ENCODE measurements around the gene PYGM.

Gene PYGM

GRCh38 chr11:64752175-64752970 lies 7.4 kb downstream of the PYGM start:
- DNase-seq, result no peak

- DNase-seq, result no peak
Observed at GRCh38 chr11:64751580-64751979, 8.2 kb downstream of the PYGM start.

DNA sequence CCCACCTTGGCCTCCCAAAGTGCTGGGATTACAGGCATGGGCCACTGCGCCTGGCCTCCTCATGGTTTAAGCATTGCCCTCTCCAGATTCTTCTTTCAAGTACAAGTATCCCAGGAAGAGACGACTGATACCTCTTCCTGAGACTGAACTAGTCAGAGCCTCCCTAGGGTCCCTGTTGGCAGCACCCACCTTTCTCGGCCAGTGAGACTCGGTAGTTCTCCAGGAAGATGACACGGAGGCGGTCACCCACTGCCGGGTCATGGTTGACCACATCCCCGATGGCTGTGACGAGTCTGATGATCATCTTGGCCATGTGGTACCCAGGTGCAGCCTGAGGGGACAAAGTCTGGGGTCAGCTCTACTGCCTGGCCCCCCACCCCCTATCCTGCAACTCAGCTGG lies 8.6 kb downstream of the PYGM start:
- no peak for DNase-seq

GRCh38 chr11:64750361-64751054 lies 9.3 kb downstream of the PYGM start:
- no peak for DNase-seq

- no peak for DNase-seq
Observed at GRCh38 chr11:64747961-64748665, 11.7 kb downstream of the PYGM start.

- DNase-seq, result no peak
Observed at GRCh38 chr11:64746486-64746885, 13.3 kb downstream of the PYGM start.

DNA sequence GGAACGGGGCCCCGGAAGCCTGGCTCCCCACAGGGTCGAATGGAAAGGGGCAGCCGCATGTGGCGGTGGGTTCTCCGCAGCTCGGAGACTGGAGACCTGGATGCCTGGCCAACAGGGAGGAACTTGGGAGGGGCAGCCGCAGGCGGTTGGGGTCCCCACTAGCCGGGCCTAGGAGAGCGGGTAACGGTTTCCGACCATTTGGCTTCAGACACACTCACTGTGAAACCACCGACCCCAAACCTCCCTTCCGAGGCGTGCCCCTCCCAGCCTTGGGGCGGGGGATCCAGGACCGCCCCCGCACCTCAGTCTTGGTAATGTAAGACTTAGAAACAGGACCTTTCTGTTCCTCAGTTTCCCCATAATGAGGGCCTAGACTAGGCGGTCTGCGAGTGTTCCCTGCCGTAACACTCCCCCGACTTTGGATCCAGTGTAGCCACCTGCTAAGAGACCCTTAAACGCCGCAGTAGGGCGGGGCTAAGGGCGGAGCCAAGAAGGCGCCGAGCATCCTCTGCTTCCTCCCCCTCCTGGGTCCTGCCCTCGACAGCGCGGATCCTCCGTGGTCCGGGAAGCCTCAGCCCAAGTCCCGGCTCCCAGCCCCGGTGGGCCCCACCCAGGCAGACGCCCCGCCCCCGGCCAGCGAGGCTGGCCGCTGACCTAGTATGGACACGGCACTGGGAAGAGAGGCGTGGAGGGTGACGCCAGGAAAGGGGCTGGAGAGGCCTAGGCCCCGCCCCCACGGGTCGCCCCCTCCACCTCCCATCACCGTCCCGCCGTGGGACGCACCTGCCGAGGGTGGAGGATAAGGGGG lies 14.0 kb downstream of the PYGM start:
- peak; percentile 44 to 66 for DNase-seq

DNA sequence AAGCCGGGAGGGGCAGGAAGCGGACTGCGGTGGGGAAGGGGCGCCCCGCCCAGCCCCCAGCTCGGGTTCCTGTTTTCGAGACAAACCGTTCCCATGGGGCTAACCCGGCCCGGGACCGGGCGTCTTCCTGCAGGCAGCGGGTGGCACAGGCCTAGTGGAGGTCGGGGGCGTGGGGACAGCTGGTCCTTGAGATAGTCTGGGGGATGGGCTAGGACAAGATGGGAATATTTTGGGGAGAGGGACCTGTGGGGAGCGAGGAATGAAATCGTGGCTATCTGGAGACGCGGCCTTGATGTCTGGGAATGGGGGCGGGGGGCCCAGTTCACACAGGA lies 14.6 kb downstream of the PYGM start:
- DNase-seq, result peak in 1 of 2 donors; percentile 42

GRCh38 chr11:64744544-64745188 lies 15.1 kb downstream of the PYGM start:
- DNase-seq, result no peak

GRCh38 chr11:64743591-64744543 lies 15.9 kb downstream of the PYGM start, which contains the start of gene RASGRP2:
RASGRP2 (minus strand) TSS chr11:64744142; CDS start chr11:64742866, 1,276 bp downstream.
- DNase-seq, result peak; percentile 37 to 84

DNA sequence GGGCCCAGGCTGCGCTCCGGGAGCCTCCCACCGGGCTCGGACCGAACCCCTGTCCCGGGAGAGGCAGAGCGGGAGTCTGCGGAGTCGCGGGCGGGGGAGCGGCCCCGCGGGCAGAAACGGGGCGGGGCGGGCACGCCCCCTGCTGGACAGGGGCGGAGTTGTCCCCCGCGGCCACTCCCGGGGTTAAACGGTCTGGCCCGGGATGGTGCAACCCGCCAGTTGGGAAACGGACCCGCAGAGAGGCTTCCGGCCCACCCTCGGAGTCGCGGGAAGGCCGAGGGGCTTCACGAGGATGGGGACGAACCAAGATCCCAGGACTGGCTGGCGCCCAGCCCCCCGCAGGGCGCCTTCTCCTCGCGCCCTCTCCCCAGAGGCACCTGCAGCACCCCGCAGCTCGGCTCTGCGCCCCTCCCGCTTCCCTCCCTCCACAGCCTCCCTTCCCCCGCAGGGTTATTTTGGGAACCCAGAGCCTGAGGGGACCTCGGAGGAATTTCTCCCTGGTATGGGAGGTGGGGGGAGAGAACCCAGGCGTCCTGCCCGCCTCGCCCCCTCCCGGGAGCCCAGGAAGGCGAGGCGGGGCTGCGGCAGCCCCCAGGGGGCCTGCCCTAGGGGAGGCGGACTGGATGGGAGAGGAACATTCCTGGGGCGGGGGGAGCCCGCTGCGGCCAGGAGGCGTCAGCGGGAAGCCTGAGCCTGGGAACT lies 16.7 kb downstream of the PYGM start:
- peak; percentile 58 to 89 for DNase-seq

DNA sequence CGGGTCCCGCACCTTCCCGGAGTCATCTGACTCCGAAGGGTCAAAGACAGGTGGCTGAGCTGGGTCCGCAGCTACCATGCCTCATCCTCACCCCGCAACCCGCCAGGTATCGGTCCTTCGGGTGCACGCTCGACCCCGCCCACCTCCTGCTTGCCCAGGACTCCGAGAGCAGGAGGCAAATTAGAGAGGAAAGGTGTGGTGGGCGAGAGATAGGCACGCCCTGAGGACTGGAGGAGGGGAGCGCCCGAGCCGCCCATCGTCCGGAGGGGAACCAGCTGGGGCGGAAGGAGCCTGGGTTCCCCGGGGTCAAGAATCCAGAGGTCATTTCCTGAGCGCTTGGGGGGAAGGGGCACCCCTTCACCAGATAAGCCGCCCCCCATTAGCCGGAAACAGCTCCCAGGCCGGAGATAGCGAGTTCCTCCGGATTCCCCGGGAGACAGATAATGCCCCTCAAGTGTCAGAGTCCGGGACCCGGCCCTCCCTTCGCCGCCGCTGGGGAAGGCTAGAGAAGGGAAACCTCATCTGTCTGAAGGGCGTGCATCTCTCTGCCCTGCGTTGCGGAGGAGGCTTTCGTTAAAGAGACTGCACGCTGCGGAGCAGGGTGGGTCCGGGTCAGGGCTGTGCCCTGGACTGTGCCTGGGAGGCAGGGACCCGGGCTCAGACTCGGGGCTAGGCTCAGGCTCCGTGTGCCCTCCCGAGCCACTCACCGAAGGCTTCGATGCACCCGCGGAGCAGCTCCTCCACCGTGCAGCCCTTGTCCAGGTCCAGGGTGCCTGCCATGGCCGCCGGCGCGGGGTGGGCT lies 17.5 kb downstream of the PYGM start:
- DNase-seq, result peak; percentile 24 to 31

DNA sequence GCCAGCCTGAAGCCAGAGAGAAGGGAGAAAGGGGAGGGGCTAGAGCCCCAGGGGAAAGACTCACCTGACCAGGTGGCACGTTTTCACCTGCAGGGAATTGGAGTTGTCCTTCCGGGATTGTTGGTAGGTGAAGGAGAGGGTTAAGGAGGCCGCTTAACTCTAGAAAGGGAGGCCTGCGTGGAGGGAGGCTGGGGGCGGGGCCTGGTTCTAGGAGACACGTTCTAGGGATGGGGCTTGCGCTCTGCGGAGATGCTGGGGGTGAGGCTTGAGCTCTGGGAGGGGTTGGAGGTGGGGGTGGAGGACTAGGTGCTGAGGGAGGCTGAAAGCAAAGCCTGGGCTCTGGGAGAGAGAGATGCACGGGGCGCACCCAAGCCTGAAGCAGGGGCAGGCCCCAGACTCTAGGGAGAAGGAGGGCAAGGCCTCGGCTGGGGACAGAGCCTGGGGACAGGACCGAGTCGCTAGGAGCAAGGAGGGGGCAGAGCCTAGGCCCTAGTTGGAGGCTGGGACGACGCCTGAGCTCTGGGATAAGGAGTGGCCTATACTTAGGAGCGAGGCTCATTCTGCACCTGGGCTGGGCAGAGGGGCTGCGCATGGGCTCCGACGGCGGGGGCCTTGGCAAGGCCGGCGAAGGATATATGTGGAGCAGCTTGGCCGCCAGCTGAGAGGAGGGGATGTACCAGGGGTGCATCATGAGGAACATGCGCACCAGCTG lies 18.2 kb downstream of the PYGM start:
- no peak for DNase-seq

- no peak for DNase-seq
Observed at GRCh38 chr11:64739871-64740270, 19.9 kb downstream of the PYGM start.

DNA sequence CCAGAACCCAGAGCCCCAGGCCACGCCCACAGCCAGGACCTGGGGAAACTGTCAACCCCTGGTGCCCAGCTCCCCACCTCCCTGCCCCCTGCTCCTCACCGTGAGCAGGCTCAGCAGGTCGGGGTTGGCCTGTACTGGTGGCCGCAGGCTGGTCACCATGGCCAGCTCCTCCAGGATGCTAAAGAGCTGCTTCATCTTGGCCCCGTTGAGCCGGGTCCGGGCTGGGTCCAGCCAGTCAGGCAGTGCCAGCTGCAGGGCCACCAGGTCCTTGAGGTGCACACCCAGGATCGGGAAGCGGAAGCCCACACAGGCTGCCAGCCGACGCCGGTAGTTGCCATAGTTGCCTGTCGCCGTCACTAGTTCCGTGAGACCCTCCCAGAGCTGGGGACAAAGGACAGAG lies 23.1 kb downstream of the PYGM start:
- DNase-seq, result no peak

- no peak for DNase-seq
Observed at GRCh38 chr11:64735725-64736259, 24.0 kb downstream of the PYGM start.

DNA sequence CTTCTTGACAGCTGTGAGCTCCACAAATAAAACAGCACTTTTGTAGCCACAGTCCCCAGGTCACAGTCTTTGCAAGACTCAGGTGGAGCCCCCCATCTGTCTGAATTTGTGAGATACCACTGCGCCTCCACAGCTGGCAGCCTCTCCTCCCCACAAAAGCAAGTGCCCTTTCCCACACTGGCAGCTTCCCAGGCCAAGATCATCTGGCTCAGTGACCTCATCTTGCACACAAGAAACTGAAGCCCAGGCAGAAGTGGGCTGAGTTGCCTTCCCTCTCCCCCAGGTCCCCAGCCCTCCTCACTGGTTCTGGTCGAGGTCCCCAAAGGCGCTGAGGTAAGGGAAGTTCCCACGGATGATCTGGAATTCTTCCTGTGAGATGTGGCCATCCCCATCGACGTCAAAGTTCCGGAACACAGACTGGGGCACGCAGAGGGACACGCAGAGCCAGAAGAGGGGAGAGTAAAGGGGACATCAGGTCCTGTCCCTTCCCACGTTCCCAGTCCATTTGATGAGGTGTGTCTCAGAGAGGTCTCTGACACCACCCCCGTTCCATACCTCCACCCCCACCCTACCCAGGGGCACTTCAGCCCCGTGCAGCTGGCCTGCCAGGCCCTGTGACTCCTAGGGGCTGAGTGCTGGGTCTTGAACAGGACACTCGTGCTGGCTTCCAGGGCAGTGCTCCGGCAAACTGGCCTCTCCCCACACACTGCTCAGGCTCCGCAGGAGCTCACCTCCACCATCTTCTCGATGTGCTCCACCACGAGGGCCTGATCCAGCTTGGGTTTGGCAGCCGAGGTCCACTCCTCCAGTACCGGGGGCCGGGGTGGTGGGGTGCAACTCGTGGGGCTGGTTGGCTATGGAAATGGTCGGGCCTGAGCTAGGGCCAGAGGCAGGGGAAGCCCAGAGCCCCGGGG lies 24.7 kb downstream of the PYGM start:
- no peak for DNase-seq

DNA sequence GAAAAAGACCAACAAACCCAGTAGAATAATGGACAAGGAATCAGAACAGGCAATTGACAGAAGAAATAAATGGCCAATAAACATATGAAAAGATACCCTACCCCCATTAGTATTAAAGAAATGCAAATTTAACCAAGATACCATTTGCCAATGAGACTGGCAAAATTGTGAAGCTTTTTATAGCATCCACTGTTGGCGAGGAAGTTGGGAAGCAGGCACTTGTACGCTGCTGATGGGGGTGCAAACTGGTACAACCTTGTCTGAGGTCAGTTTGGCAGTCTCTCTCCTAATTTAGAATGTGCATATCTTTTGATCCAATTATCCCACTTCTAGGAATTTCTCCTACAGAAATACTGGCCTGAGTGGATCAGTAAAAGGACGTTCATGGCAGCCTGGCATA lies 28.2 kb downstream of the PYGM start:
- no peak for DNase-seq
